BLaER1 treated with 17β-estradiol and CSF1 and Interleukin-3, amounts not matched to agents 10 nM and 100 nM (cell line): ENCODE results near the gene TRAPPC4.

Source experiments
- H3K27ac ChIP-seq, 11 experiments: shearing (Covaris generic); formaldehyde crosslinking; 2 replicates each; pipeline ENCODE4 v1.8.1; 2022
- H3K27me3 ChIP-seq, 11 experiments: shearing (Covaris generic); formaldehyde crosslinking; 2 replicates each; pipeline ENCODE4 v1.8.1; 2022
- H3K36me3 ChIP-seq, 11 experiments: shearing (Covaris generic); formaldehyde crosslinking; 2 replicates each; pipeline ENCODE4 v1.8.1; 2022
- H3K4me1 ChIP-seq, 10 experiments: shearing (Covaris generic); formaldehyde crosslinking; 2 replicates each; pipeline ENCODE4 v1.8.1; 2022
- H3K4me2 ChIP-seq, 11 experiments: shearing (Covaris generic); formaldehyde crosslinking; 2 replicates each; pipeline ENCODE4 v1.8.1; 2022
- H3K4me3 ChIP-seq, 10 experiments: shearing (Covaris generic); formaldehyde crosslinking; 2 replicates each; pipeline ENCODE4 v1.8.1; 2022
- H3K9ac ChIP-seq, 11 experiments: shearing (Covaris generic); formaldehyde crosslinking; 2 replicates each; pipeline ENCODE4 v1.8.1; 2022
- H3K9me3 ChIP-seq, 11 experiments: shearing (Covaris generic); formaldehyde crosslinking; replicated peaks in 1 of 11; 2 replicates each; pipeline ENCODE4 v1.8.1; 2022
- H4K20me1 ChIP-seq, 11 experiments: shearing (Covaris generic); formaldehyde crosslinking; 2 replicates each; pipeline ENCODE4 v1.8.1; 2022
- Cebpa-rat ChIP-seq, 11 experiments: shearing (Covaris generic); IDR thresholded peaks; 2 replicates each; pipeline ENCODE4 v1.8.1; 2022

Gene TRAPPC4

GRCh38 chr11:119021631-119022030, 3.1 kb downstream of the TRAPPC4 start:
- Histone ChIP-seq H3K4me1 (peaks cover 33 to 54% (median 39%) of the 10 kb centered on the region in 10 experiments), H3K4me3 (no peak overlapping the region)

DNA sequence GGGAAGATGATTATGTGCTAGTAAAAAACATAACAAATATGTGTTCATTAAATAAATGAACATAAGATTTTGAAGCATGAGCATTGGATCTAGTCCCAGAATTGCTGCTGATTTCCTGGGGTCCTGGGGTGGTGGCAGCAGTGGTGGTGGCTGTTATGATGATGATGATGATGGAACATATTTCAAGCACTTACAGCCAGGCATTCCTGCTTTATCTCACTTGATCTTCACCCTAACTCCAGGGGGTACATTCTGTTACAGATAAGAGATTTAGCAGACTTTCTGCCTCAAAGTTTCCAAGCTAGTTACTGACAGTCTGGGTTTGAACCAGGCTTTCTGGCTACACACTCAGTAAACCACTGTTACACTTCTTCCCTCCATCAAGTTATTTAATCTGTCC, 5.2 kb downstream of the TRAPPC4 start:
- Histone ChIP-seq H3K27me3 (no peaks in the 10 kb centered on the region), H3K9ac (0 out of 22 replicates have a peak overlapping the region, but pooled peaks of 2 of the 11 experiments have one; percentile 6 to 40), H3K4me2 (peak overlapping the region in 3 of 11 experiments; percentile 29 to 45 (median 41); a peak in 4 of 22 replicates), H3K27ac (no peak overlapping the region), H3K9me3 (no peaks in the 10 kb centered on the region), H3K36me3 (peaks cover 60 to 89% (median 81%) of the 10 kb centered on the region in 11 experiments), H3K4me3 (no peak overlapping the region), H4K20me1 (peaks cover 4 to 57% (median 32%) of the 10 kb centered on the region in 11 experiments; a peak in 18 of 22 replicates), H3K4me1 (peaks cover 33 to 68% (median 42%) of the 10 kb centered on the region in 10 experiments)
- TF ChIP-seq Cebpa-rat (IDR thresholded peaks at IDR 0.05) = no peak

More at GRCh38 chr11:119021631-119022030, 3.1 kb downstream of the TRAPPC4 start:
- Histone ChIP-seq H3K4me2 (peak overlapping the region in 8 of 11 experiments; percentile 1 to 96 (median 87); a peak in 6 of 22 replicates), H3K27ac (no peak overlapping the region), H3K9ac (peak overlapping the region in 6 of 11 experiments; percentile 20 to 37 (median 26); a peak in 4 of 22 replicates), H4K20me1 (peaks cover 4 to 66% (median 38%) of the 10 kb centered on the region in 11 experiments; a peak in 18 of 22 replicates), H3K9me3 (no peaks in the 10 kb centered on the region), H3K36me3 (peaks cover 55 to 78% (median 75%) of the 10 kb centered on the region in 11 experiments), H3K27me3 (no peaks in the 10 kb centered on the region)
- TF ChIP-seq Cebpa-rat (IDR thresholded peaks at IDR 0.05) = no peak

DNA sequence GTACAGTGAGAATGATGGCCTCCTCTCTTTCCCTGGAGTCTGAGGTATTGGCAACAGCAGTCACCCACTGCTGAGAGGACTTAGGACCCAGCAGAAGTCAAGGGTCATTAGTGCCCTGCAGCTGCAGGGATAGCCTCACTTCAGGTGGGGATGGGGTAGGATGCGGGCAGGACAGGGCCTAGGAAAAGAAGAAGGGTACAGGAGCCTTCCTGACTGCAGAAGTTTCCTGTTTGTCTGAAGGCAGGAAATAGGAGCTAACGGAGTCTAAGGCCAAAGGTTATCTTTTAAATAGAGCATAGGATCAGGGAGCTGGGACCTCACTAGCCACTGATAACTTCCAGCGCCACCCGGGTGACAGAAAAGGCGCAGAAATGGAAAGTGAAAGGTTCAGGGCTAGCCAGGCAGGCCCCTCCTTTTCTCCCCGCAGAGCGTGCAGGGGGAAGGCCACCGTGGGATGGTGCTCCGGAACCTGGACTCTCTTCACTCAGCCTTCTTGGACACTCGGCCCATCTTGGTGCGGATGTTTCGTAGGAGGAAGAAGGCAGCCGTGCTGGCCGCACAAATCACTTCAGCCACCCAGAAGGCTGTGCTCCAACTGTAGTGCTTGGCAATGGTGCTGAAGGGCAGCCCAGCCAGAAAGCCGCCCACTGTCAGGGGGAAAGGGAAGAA, 6.0 kb downstream of the TRAPPC4 start:
- peaks cover 40 to 76% (median 49%) of the 10 kb centered on the region in 10 experiments for H3K4me1 ChIP-seq
- no peaks in the 10 kb centered on the region for H3K27me3 ChIP-seq
- TF ChIP-seq Cebpa-rat (IDR thresholded peaks at IDR 0.05) = no peak
- peak overlapping the region in 7 of 11 experiments; percentile 1 to 41 (median 23); a peak in 8 of 22 replicates for H3K9ac ChIP-seq
- peak overlapping the region in 2 of 11 experiments; percentile 13 to 23; a peak in 3 of 22 replicates for H3K27ac ChIP-seq
- H3K36me3 ChIP-seq = peaks cover 60 to 93% (median 81%) of the 10 kb centered on the region in 11 experiments
- no peaks in the 10 kb centered on the region for H3K9me3 ChIP-seq
- no peak overlapping the region for H3K4me3 ChIP-seq
- H3K4me2 ChIP-seq = peak overlapping the region in 3 of 11 experiments; percentile 8 to 35 (median 24); a peak in 5 of 22 replicates
- H4K20me1 ChIP-seq = peaks cover 4 to 50% (median 30%) of the 10 kb centered on the region in 11 experiments; a peak in 18 of 22 replicates

- H3K9ac ChIP-seq = 0 out of 22 replicates have a peak overlapping the region, but pooled peaks of 1 of the 11 experiments have one; percentile 31
- no peaks in the 10 kb centered on the region for H3K27me3 ChIP-seq
- H3K4me3 ChIP-seq = no peak overlapping the region
- 0 out of 22 replicates have a peak overlapping the region, but pooled peaks of 1 of the 11 experiments have one; percentile 24 for H3K4me2 ChIP-seq
- peaks cover 40 to 76% (median 49%) of the 10 kb centered on the region in 10 experiments for H3K4me1 ChIP-seq
- H3K9me3 ChIP-seq = no peaks in the 10 kb centered on the region
- peaks cover 4 to 46% (median 25%) of the 10 kb centered on the region in 11 experiments; a peak in 18 of 22 replicates for H4K20me1 ChIP-seq
- no peak for TF ChIP-seq Cebpa-rat (IDR thresholded peaks at IDR 0.05)
- H3K27ac ChIP-seq = no peak overlapping the region
- H3K36me3 ChIP-seq = peaks cover 60 to 90% (median 80%) of the 10 kb centered on the region in 11 experiments
These were observed 6.5 kb downstream of the TRAPPC4 start for GRCh38 chr11:119025099-119025473.

GRCh38 chr11:119025541-119025940, 7.0 kb downstream of the TRAPPC4 start:
- no peaks in the 10 kb centered on the region for H3K9me3 ChIP-seq
- no peak for TF ChIP-seq Cebpa-rat (IDR thresholded peaks at IDR 0.05)
- H3K27ac ChIP-seq = no peak overlapping the region; a peak in 1 of 22 replicates
- no peaks in the 10 kb centered on the region for H3K27me3 ChIP-seq
- H3K4me3 ChIP-seq = no peak overlapping the region
- H3K4me2 ChIP-seq = no peak overlapping the region
- peaks cover 36 to 72% (median 46%) of the 10 kb centered on the region in 10 experiments for H3K4me1 ChIP-seq
- peaks cover 60 to 85% (median 75%) of the 10 kb centered on the region in 11 experiments for H3K36me3 ChIP-seq
- peak overlapping the region in 1 of 11 experiments; percentile 31; a peak in 1 of 22 replicates for H3K9ac ChIP-seq
- peaks cover 3 to 41% (median 20%) of the 10 kb centered on the region in 11 experiments; a peak in 17 of 22 replicates for H4K20me1 ChIP-seq

GRCh38 chr11:119025978-119026766, 7.6 kb downstream of the TRAPPC4 start:
- no peak for TF ChIP-seq Cebpa-rat (IDR thresholded peaks at IDR 0.05)
- Histone ChIP-seq H3K4me1 (peaks cover 30 to 66% (median 41%) of the 10 kb centered on the region in 10 experiments), H3K27me3 (no peaks in the 10 kb centered on the region), H4K20me1 (peaks cover 0 to 40% (median 16%) of the 10 kb centered on the region in 11 experiments; a peak in 14 of 22 replicates), H3K27ac (no peak overlapping the region; a peak in 2 of 22 replicates), H3K36me3 (peaks cover 57 to 79% (median 70%) of the 10 kb centered on the region in 11 experiments), H3K9ac (peak overlapping the region in 1 of 11 experiments; percentile 50; a peak in 2 of 22 replicates), H3K4me2 (no peak overlapping the region), H3K9me3 (no peaks in the 10 kb centered on the region), H3K4me3 (no peak overlapping the region)

GRCh38 chr11:119026970-119027369, 8.4 kb downstream of the TRAPPC4 start:
- H3K27me3 ChIP-seq = no peaks in the 10 kb centered on the region
- peaks cover 49 to 71% (median 62%) of the 10 kb centered on the region in 11 experiments for H3K36me3 ChIP-seq
- H3K27ac ChIP-seq = no peak overlapping the region
- peak overlapping the region in 2 of 11 experiments; percentile 99; a peak in 4 of 22 replicates for H3K4me2 ChIP-seq
- TF ChIP-seq Cebpa-rat (IDR thresholded peaks at IDR 0.05) = no peak
- H3K4me1 ChIP-seq = peaks cover 26 to 58% (median 35%) of the 10 kb centered on the region in 10 experiments
- H4K20me1 ChIP-seq = peaks cover 0 to 40% (median 12%) of the 10 kb centered on the region in 11 experiments; a peak in 13 of 22 replicates
- no peaks in the 10 kb centered on the region for H3K9me3 ChIP-seq
- H3K9ac ChIP-seq = peak overlapping the region in 2 of 11 experiments; percentile 11 to 82; a peak in 1 of 22 replicates
- no peak overlapping the region for H3K4me3 ChIP-seq
